ENCODE data around the gene EGFL7.

Gene EGFL7

GRCh38 chr9:136660971-136661550 is 1.7 kb upstream of the EGFL7 start:
- DNase-seq (ENCODE audit: low spot score), result no peak

GRCh38 chr9:136661641-136662325 is 933 bp upstream of the EGFL7 start:
- DNase-seq (ENCODE audit: low spot score), result no peak

- no peak for DNase-seq (ENCODE audit: low spot score)
Measured at GRCh38 chr9:136662326-136662655, 425 bp upstream of the EGFL7 start.

- no peak for DNase-seq (ENCODE audit: low spot score)
Measured at GRCh38 chr9:136664000-136664915, 1.5 kb downstream of the EGFL7 start.

GRCh38 chr9:136665111-136665703 is 2.5 kb downstream of the EGFL7 start:
- DNase-seq (ENCODE audit: low spot score), result no peak

GRCh38 chr9:136665704-136666371 is 3.1 kb downstream of the EGFL7 start:
- no peak for DNase-seq (ENCODE audit: low spot score)

GRCh38 chr9:136666372-136667213 is 3.9 kb downstream of the EGFL7 start:
- DNase-seq (ENCODE audit: low spot score), result no peak

GRCh38 chr9:136667214-136667939 is 4.7 kb downstream of the EGFL7 start:
- no peak for DNase-seq (ENCODE audit: low spot score)

GRCh38 chr9:136667940-136668760 is 5.4 kb downstream of the EGFL7 start:
- no peak for DNase-seq (ENCODE audit: low spot score)

- DNase-seq (ENCODE audit: low spot score), result no peak
Measured at GRCh38 chr9:136668983-136669790, 6.5 kb downstream of the EGFL7 start.

- no peak for DNase-seq (ENCODE audit: low spot score)
Measured at GRCh38 chr9:136669791-136670464, 7.2 kb downstream of the EGFL7 start.

- DNase-seq (ENCODE audit: low spot score), result no peak
Measured at GRCh38 chr9:136670576-136671253, 8.0 kb downstream of the EGFL7 start.

- DNase-seq (ENCODE audit: low spot score), result no peak
Measured at GRCh38 chr9:136671254-136671614, 8.5 kb downstream of the EGFL7 start.

GRCh38 chr9:136671646-136672430 is 9.1 kb downstream of the EGFL7 start:
- no peak for DNase-seq (ENCODE audit: low spot score)

GRCh38 chr9:136672431-136673087 is 9.8 kb downstream of the EGFL7 start:
- no peak for DNase-seq (ENCODE audit: low spot score)

All from hematopoietic multipotent progenitor cell treated with erythropoietin and hydrocortisone succinate and interleukin-3 and kit ligand, for 15 days (in vitro differentiated cells).